LNCAP (cell line): Measurements from ENCODE around the gene DDRGK1.

Experiments
- TF ChIP-seq, protein P1 (sequence below): fragments of 450-650 bp; IDR thresholded peaks from 2 replicates; pipeline ENCODE4 v1.5.1; 2017; ENCODE audit warnings: mild to moderate bottlenecking

The DDRGK1 gene

DNA sequence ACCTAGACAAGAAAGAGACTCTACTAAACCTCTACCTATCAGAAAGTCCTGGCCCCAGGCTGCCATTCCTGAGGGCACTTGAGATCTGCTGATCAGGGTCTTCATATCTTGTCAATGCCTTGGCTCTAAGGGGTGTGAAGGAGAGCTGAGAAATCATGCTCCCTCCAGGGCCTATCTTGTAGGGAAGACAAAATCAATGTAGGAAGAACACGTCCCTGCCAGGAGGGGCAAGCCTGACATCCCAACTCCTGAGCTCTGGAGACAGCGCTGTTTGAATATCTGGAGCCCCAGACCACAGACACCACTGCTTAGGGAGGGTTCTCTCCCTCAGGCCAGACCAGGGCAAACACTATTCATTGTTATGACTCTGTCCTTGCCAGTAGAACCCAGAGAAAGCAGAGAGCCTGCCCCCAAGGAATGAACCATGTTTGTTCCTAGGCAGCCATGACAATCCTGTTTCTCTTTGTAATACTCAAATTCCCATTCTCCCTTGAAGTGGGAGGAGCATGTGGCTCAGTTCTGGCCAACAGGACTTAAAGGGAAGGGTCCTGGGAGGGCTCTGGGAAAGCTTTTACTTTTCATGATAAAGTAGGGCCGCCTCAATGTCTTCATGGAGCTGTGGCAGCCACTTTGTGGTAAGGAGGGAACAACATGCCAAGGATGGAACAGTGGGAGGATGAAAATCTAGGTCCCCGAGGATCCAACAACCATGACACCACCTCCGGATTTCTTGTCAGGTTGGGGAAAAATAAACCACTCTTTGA is 43.0 kb downstream of the DDRGK1 start:
- TF ChIP-seq, protein P1, sequence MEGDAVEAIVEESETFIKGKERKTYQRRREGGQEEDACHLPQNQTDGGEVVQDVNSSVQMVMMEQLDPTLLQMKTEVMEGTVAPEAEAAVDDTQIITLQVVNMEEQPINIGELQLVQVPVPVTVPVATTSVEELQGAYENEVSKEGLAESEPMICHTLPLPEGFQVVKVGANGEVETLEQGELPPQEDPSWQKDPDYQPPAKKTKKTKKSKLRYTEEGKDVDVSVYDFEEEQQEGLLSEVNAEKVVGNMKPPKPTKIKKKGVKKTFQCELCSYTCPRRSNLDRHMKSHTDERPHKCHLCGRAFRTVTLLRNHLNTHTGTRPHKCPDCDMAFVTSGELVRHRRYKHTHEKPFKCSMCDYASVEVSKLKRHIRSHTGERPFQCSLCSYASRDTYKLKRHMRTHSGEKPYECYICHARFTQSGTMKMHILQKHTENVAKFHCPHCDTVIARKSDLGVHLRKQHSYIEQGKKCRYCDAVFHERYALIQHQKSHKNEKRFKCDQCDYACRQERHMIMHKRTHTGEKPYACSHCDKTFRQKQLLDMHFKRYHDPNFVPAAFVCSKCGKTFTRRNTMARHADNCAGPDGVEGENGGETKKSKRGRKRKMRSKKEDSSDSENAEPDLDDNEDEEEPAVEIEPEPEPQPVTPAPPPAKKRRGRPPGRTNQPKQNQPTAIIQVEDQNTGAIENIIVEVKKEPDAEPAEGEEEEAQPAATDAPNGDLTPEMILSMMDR = no peak

DNA sequence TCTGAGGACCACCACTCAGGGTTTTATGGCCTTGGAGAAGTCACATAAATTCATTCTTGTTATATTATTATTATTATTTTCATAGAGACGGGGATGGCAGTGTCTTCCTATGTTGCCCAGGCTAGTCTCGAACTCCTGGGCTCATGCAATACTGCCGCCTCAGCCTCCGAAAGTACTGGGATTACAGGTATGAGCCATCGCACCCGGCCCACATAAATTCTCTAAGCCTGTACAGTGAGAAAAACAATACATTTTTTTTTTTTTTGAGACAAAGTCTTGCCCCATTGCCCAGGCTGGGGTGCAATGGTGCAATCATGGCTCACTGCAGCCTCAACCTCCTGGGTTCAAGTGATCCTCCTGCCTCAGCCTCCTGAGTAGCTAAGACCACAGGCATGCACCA is 44.1 kb downstream of the DDRGK1 start:
- TF ChIP-seq, protein P1 = no peak

DNA sequence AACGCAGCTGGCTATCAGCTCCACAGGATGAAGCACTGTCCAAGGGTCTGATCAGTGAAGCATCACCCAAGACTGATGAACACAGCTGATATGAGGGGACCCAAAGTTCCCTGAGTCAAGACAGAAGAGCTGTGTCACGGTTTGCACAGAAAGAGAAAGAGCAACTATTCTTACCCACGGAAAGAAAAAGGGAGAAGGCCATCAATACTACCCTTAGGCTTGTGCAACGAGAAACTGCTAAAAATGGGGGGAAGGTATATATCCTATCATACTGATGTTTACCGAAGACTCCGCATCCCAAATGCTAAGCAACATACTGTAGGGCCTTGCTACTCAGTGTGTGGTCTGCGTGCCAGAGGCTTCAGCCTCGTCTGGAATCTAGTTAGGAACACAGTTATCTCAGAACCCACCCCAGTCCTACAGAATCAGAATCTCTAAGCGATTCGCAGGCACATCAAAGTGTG is 45.5 kb downstream of the DDRGK1 start:
- TF ChIP-seq, protein P1 = no peak

DNA sequence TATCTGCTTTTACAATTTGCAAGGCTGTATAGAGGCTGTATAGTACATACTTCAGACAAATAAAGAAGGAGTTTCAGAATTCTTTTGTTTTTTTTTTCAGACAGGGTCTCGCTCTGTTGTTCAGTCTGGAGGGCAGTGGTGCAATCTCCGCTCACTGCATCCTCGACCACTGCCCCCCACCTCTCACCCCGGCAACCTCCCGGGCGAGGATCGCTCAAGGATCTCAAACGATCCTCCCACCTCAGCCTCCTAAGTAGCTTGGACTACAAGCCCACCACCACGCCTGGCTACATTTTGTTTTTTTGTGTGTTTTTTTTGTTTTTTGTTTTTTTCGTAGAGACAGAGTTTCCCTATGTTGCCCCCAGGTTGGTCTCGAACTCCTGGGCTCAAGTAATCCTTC is 46.7 kb downstream of the DDRGK1 start:
- TF ChIP-seq, protein P1 = no peak

DNA sequence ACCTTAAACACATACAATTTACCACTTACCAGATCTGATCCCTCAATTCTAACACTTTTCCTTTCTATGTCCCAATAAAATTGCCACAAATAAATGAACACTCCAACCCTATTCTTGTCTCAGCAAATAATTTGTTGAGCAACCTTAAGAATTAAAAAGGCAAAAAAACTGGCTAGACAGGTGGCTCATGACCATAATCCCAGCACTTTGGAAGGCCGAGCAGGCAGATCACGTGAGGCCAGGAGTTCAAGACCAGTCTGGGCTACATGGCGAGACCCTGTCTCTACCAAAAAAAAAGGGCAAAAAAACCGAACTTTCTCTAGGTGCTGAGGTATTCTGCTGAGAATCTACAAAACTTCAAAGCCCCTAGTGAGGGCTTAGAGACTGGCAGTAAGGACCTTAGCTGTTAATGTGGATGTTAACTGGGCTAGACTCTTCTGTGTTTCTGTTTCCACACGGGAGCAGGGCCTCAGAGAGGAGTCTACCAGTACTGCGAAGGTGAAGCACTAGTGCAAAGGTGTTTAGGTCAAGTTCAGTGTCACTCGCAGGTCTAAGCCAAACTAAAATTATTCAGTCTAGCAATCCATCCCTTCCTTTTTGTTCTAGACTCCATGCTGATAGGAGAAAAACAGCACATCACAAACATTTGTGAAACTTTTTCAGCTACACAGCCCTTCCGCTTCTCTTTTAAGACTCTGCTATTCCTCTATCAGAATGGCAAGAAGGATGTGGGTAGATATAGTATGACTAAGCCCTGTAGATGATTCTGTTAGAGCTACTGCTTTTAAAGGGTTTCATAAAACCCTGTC is 47.5 kb downstream of the DDRGK1 start:
- TF ChIP-seq, protein P1 = no peak

DNA sequence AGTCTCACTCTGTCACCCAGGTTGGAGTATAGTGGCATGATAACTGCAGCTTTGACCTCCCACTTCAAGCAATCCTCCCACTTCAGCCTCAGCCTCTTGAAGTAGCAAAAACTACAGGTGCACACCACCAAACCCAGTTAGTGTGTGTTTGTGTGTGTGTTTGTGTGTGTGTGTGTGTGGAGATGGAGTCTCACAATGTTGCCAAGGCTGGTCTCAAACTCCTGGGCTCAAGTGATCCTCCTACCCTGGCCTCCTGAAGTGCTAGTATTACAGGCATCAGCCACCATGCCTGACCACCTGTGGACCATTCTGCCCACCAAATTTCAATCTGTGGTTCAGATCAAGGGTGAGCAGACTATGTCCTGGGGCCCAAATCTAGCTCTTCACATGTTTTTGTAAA is 53.6 kb downstream of the DDRGK1 start:
- TF ChIP-seq, protein P1 = no peak

DNA sequence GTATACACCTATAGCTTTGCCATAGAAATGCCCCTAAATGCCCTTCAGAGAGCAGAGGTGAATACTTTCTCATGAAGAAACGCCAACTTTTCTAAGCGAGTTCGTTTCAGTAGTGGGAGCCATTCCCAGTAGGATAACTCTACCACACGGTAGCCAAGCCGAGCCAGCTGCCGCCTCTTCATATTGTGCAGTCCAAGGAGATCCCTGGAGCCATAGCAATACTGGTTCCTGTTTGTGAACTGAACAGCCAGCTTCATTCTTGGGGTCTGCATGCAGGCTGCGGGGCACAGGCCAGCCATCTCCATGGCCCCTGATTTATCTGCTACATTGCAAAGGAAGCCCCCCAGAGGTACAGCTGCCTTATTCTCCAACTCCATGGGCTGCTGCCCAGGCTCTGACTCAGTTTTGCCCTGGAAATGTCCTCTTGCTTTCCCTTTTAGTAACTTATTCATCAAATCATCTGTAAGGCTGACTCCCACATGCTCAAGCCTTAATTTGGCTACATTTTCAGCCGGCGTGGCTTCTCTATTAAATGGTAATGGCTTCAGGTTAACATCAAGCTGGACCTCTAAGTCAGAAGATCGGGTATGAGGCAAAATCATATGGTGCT is 57.6 kb downstream of the DDRGK1 start:
- TF ChIP-seq, protein P1 = no peak
